ENCODE data around the gene CDH13. TPM values are rescaled to one million over a fixed set of nuclear protein-coding genes. Genes with fewer than 3 reads are reported as not detected.

CDH13 gene
- polyA plus RNA-seq, 1 donor from 2014 or later = 3.2 TPM

DNA sequence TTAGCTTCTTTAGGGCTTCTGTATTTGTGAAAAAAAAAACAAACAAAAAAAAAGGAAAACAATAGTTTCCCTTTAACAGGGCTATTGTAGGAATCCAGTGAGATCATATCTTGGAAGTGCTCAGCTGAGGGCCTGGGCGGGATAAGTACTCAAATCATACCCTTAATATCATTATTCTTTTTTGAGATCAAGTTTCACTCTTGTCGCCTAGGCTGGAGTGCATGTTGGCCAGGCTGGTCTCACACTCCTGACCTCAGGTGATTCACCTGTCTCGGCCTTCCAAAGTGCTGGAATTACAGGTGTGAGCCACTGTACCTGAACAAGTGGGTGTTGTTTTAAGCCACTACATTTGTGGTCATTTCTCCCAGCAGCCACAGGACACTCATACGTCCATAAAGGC, 87.0 kb downstream of the CDH13 start:
- no peak overlapping the region for H3K9ac ChIP-seq (ENCODE audit: low read length)
- no peak overlapping the region for H3K4me3 ChIP-seq (ENCODE audit: low read length)
- TF ChIP-seq SMC3 (conservative IDR thresholded peaks at IDR 0.05; ENCODE audit: poor library complexity) (no peak), EP300 (conservative IDR thresholded peaks at IDR 0.05; ENCODE audit: poor library complexity, severe bottlenecking) (no peak), RAD21 (conservative IDR thresholded peaks at IDR 0.05) (no peak), EZH2 (IDR thresholded peaks at IDR 0.05; ENCODE audit: borderline replicate concordance, insufficient read depth, low read length, poor library complexity, severe bottlenecking) (no peak), TAF1 (IDR thresholded peaks at IDR 0.05; ENCODE audit: low read depth) (no peak), MXI1 (conservative IDR thresholded peaks at IDR 0.05; ENCODE audit: poor library complexity, severe bottlenecking) (no peak), POLR2AphosphoS5 (IDR thresholded peaks at IDR 0.05) (no peak)
- TF ChIP-seq, protein P1, sequence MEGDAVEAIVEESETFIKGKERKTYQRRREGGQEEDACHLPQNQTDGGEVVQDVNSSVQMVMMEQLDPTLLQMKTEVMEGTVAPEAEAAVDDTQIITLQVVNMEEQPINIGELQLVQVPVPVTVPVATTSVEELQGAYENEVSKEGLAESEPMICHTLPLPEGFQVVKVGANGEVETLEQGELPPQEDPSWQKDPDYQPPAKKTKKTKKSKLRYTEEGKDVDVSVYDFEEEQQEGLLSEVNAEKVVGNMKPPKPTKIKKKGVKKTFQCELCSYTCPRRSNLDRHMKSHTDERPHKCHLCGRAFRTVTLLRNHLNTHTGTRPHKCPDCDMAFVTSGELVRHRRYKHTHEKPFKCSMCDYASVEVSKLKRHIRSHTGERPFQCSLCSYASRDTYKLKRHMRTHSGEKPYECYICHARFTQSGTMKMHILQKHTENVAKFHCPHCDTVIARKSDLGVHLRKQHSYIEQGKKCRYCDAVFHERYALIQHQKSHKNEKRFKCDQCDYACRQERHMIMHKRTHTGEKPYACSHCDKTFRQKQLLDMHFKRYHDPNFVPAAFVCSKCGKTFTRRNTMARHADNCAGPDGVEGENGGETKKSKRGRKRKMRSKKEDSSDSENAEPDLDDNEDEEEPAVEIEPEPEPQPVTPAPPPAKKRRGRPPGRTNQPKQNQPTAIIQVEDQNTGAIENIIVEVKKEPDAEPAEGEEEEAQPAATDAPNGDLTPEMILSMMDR (IDR thresholded peaks at IDR 0.05; ENCODE audit: poor library complexity, severe bottlenecking) = no peak
- TF ChIP-seq, protein P2, sequence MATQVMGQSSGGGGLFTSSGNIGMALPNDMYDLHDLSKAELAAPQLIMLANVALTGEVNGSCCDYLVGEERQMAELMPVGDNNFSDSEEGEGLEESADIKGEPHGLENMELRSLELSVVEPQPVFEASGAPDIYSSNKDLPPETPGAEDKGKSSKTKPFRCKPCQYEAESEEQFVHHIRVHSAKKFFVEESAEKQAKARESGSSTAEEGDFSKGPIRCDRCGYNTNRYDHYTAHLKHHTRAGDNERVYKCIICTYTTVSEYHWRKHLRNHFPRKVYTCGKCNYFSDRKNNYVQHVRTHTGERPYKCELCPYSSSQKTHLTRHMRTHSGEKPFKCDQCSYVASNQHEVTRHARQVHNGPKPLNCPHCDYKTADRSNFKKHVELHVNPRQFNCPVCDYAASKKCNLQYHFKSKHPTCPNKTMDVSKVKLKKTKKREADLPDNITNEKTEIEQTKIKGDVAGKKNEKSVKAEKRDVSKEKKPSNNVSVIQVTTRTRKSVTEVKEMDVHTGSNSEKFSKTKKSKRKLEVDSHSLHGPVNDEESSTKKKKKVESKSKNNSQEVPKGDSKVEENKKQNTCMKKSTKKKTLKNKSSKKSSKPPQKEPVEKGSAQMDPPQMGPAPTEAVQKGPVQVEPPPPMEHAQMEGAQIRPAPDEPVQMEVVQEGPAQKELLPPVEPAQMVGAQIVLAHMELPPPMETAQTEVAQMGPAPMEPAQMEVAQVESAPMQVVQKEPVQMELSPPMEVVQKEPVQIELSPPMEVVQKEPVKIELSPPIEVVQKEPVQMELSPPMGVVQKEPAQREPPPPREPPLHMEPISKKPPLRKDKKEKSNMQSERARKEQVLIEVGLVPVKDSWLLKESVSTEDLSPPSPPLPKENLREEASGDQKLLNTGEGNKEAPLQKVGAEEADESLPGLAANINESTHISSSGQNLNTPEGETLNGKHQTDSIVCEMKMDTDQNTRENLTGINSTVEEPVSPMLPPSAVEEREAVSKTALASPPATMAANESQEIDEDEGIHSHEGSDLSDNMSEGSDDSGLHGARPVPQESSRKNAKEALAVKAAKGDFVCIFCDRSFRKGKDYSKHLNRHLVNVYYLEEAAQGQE (IDR thresholded peaks at IDR 0.05; ENCODE audit: borderline replicate concordance) = no peak
- H3F3A ChIP-seq (ENCODE audit: insufficient read depth, low read length, poor library complexity, severe bottlenecking) = no peaks in the 10 kb centered on the region
- no peak overlapping the region for H3K4me2 ChIP-seq (ENCODE audit: low read length)
- no peak overlapping the region for H3K27ac ChIP-seq (ENCODE audit: low read length)
- no peaks in the 10 kb centered on the region for H3K9me2 ChIP-seq (ENCODE audit: insufficient read depth, low read length)
- no peaks in the 10 kb centered on the region for H3K36me3 ChIP-seq (ENCODE audit: insufficient read depth, low read length)
- no peak overlapping the region for H2AFZ ChIP-seq (ENCODE audit: low read depth, low read length)
- no peaks in the 10 kb centered on the region for H4K20me1 ChIP-seq (ENCODE audit: insufficient read depth)
- no peaks in the 10 kb centered on the region for H3K79me2 ChIP-seq (replicated peaks; ENCODE audit: insufficient read depth, low read length)
- no peaks in the 10 kb centered on the region for H3K9me3 ChIP-seq (ENCODE audit: low read length)
- H3K27me3 ChIP-seq (ENCODE audit: insufficient read depth, low read depth, low read length) = no peaks in the 10 kb centered on the region

DNA sequence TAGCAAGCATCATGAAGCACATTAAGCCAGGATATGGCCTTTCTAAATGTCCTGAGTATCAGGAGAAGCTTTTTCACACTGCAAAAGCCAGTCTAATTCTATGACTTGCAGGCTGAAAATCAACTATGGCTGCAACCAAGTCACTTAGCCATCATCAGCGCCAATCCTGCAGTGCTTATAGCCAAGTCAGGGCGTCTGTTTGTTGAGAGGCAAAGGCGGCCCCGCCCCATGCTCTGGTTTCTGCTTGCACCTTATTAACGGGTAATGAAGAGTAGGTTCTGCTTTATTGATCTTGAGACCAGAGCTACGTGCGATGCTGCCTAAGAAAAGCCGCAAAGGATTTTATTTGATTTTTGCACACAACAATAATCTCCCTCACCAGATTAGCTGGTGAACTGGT, 88.4 kb downstream of the CDH13 start:
- no peaks in the 10 kb centered on the region for H3K27me3 ChIP-seq (ENCODE audit: insufficient read depth, low read depth, low read length)
- no peaks in the 10 kb centered on the region for H3K9me2 ChIP-seq (ENCODE audit: insufficient read depth, low read length)
- no peaks in the 10 kb centered on the region for H3K36me3 ChIP-seq (ENCODE audit: insufficient read depth, low read length)
- no peaks in the 10 kb centered on the region for H3K79me2 ChIP-seq (replicated peaks; ENCODE audit: insufficient read depth, low read length)
- H3F3A ChIP-seq (ENCODE audit: insufficient read depth, low read length, poor library complexity, severe bottlenecking) = no peaks in the 10 kb centered on the region
- H3K9me3 ChIP-seq (ENCODE audit: low read length) = no peaks in the 10 kb centered on the region
- H3K4me2 ChIP-seq (ENCODE audit: low read length) = no peak overlapping the region
- H3K4me3 ChIP-seq (ENCODE audit: low read length) = no peak overlapping the region
- H3K27ac ChIP-seq (ENCODE audit: low read length) = no peak overlapping the region
- H3K9ac ChIP-seq (ENCODE audit: low read length) = no peak overlapping the region
- no peak overlapping the region for H2AFZ ChIP-seq (ENCODE audit: low read depth, low read length)
- no peaks in the 10 kb centered on the region for H4K20me1 ChIP-seq (ENCODE audit: insufficient read depth)
- TF ChIP-seq SMC3 (conservative IDR thresholded peaks at IDR 0.05; ENCODE audit: poor library complexity) = no peak
- TF ChIP-seq, protein P2 (IDR thresholded peaks at IDR 0.05; ENCODE audit: borderline replicate concordance) = no peak
- TF ChIP-seq TAF1 (IDR thresholded peaks at IDR 0.05; ENCODE audit: low read depth) = no peak
- no peak for TF ChIP-seq EZH2 (IDR thresholded peaks at IDR 0.05; ENCODE audit: borderline replicate concordance, insufficient read depth, low read length, poor library complexity, severe bottlenecking)
- TF ChIP-seq EP300 (conservative IDR thresholded peaks at IDR 0.05; ENCODE audit: poor library complexity, severe bottlenecking) = no peak
- TF ChIP-seq POLR2AphosphoS5 (IDR thresholded peaks at IDR 0.05) = no peak
- TF ChIP-seq, protein P1 (IDR thresholded peaks at IDR 0.05; ENCODE audit: poor library complexity, severe bottlenecking) = no peak
- TF ChIP-seq RAD21 (conservative IDR thresholded peaks at IDR 0.05) = no peak
- no peak for TF ChIP-seq MXI1 (conservative IDR thresholded peaks at IDR 0.05; ENCODE audit: poor library complexity, severe bottlenecking)

Data from neural cell (in vitro differentiated cells).